Naive thymus-derived CD4-positive, alpha-beta T cell (primary cell): ENCODE measurements around the gene ACOX3. TPM values are rescaled to one million over a fixed set of nuclear protein-coding genes. Genes with fewer than 3 reads are reported as not detected.

ENCODE experiments used
- ATAC-seq: fragments of 150-1000 bp; cut with Tn5 transposase; 2 replicates; pipeline ENCODE4 v1.10.0; 2021; ENCODE audit warnings: mild to moderate bottlenecking, moderate library complexity
- CTCF ChIA-PET: fragments of 350-600 bp; sonication (Branson Sonifier 250); formaldehyde crosslinking; loops from one replicate; lab custom pipeline; 2021; ENCODE audit warnings: antibody characterized with exemption; lab: Charles Lee
- POLR2A ChIA-PET: fragments of 350-600 bp; sonication (Branson Sonifier 250); formaldehyde crosslinking; loops from one replicate; lab custom pipeline; 2021; ENCODE audit warnings: antibody characterized with exemption, inconsistent platforms; lab: Charles Lee
- DNase-seq, 9 donors: peaks; one replicate each; pipeline versions ENCODE4 v3.0.0 to v3.0.0-alpha.2; 2020 to 2022; ENCODE audit warnings: mixed read lengths in 1 of 9
- H3K27ac ChIP-seq: one replicate; pipeline ENCODE4 v1.7.0; 2013; ENCODE audit warnings: mild to moderate bottlenecking, low read depth, low read length, moderate library complexity
- H3K27me3 ChIP-seq, 2 donors: one replicate each; pipeline ENCODE4 v1.7.0; 2013; ENCODE audit warnings: low read length in 2 of 2, mild to moderate bottlenecking in 2 of 2, moderate library complexity in 2 of 2; ENCODE audit not compliant: control insufficient read depth in 2 of 2, insufficient read depth in 2 of 2
- H3K36me3 ChIP-seq, 3 experiments: 1 replicate in 2 of 3; 2 replicates in 1 of 3; pipeline ENCODE4 v1.7.0; 2013; ENCODE audit warnings: low read length in 3 of 3, mild to moderate bottlenecking in 3 of 3, moderate library complexity in 1 of 3; ENCODE audit not compliant: insufficient read depth in 3 of 3, control insufficient read depth in 2 of 3
- H3K4me1 ChIP-seq, 2 donors: one replicate each; pipeline ENCODE4 v1.7.0; 2013; ENCODE audit warnings: low read length in 2 of 2, mild to moderate bottlenecking in 2 of 2, moderate library complexity in 1 of 2; ENCODE audit not compliant: control insufficient read depth in 2 of 2, insufficient read depth in 2 of 2
- H3K4me3 ChIP-seq: 2 replicates; pipeline ENCODE4 v1.7.0; 2013; ENCODE audit warnings: mild to moderate bottlenecking, low read length
- H3K9me3 ChIP-seq, 3 experiments: 1 replicate in 2 of 3; 2 replicates in 1 of 3; pipeline ENCODE4 v1.7.0; 2013; ENCODE audit warnings: low read length in 3 of 3; ENCODE audit not compliant: control insufficient read depth in 2 of 3
- H3K27ac Mint-ChIP-seq, 9 donors: one replicate each; pipeline ENCODE4 v1.8.0; 2020 to 2022; ENCODE audit warnings: mixed read lengths in 9 of 9, mild to moderate bottlenecking in 8 of 9, moderate library complexity in 5 of 9, inconsistent platforms in 2 of 9
- H3K27me3 Mint-ChIP-seq, 5 donors: one replicate each; pipeline ENCODE4 v1.8.0; 2021 to 2022; ENCODE audit warnings: mixed read lengths in 5 of 5, mild to moderate bottlenecking in 1 of 5
- H3K36me3 Mint-ChIP-seq, 5 donors: one replicate each; pipeline ENCODE4 v1.8.0; 2020 to 2022; ENCODE audit warnings: mixed read lengths in 5 of 5, mild to moderate bottlenecking in 3 of 5, inconsistent platforms in 1 of 5
- H3K4me1 Mint-ChIP-seq, 7 donors: one replicate each; pipeline ENCODE4 v1.8.0; 2020 to 2022; ENCODE audit warnings: mixed read lengths in 7 of 7, mild to moderate bottlenecking in 3 of 7, inconsistent platforms in 1 of 7
- H3K4me3 Mint-ChIP-seq, 10 donors: one replicate each; pipeline ENCODE4 v1.8.0; 2020 to 2022; ENCODE audit warnings: mild to moderate bottlenecking in 10 of 10, mixed read lengths in 10 of 10, moderate library complexity in 6 of 10, inconsistent platforms in 2 of 10
- H3K9me3 Mint-ChIP-seq, 11 donors: one replicate each; pipeline ENCODE4 v1.8.0; 2020 to 2022; ENCODE audit warnings: mixed read lengths in 11 of 11, mild to moderate bottlenecking in 4 of 11, inconsistent platforms in 1 of 11, moderate library complexity in 1 of 11
- intact Hi-C, 2 donors: fragments of 100-400 bp; cut with micrococcal nuclease; formaldehyde crosslinking; loops; one replicate each; pipeline ENCODE4 v1.15.1; 2023
- polyA plus RNA-seq, 2 donors: library from polyadenylated mRNA; unstranded; fragments of 300-500 nt; fragmentation: Illumina TruSeq; gene quantifications; one replicate each; pipeline ENCODE4 v1.2.3, GENCODE V29; 2021
- total RNA-seq, 6 experiments: library from RNA in 5 of 6; stranded (reverse) in 5 of 6; gene quantifications; 1 replicate in 5 of 6; 2 replicates in 1 of 6; pipeline ENCODE4 v1.2.3 and lab custom pipeline; 2021 to 2026

The ACOX3 gene
- total and polyA plus RNA-seq, 7 experiments from 2014 or later = 10.9 to 20.5 (median 16.1) TPM

- ChIA-PET CTCF (no interaction called here), POLR2A (no interaction called here)
- ATAC-seq = no peak
- Histone ChIP-seq H3K27me3 (no peaks in the 10 kb centered on the region), H3K4me1 (no peaks in the 10 kb centered on the region), H3K36me3 (peaks cover 0 to 28% (median 0%) of the 10 kb centered on the region in 3 experiments), H3K27ac (no peak overlapping the region), H3K9me3 (no peaks in the 10 kb centered on the region), H3K4me3 (no peak overlapping the region)
- intact Hi-C loops = no loop called here
- Mint-ChIP-seq H3K4me1 (no peaks in the 10 kb centered on the region), H3K27me3 (no peaks in the 10 kb centered on the region), H3K27ac (no peak overlapping the region), H3K36me3 (peaks cover 0 to 35% (median 13%) of the 10 kb centered on the region in 5 donors), H3K4me3 (no peak overlapping the region), H3K9me3 (no peaks in the 10 kb centered on the region)
- no peak for DNase-seq
Observed at GRCh38 chr4:8369426-8370105, 71.0 kb downstream of the ACOX3 start.

GRCh38 chr4:8368998-8369397 is 71.5 kb downstream of the ACOX3 start:
- no peak overlapping the region for H3K27ac Mint-ChIP-seq
- H3K4me1 Mint-ChIP-seq = no peaks in the 10 kb centered on the region
- ATAC-seq (no peak), DNase-seq (no peak)
- H3K27me3 Mint-ChIP-seq = no peaks in the 10 kb centered on the region
- peaks cover 0 to 4% (median 0%) of the 10 kb centered on the region in 11 donors for H3K9me3 Mint-ChIP-seq
- peaks cover 0 to 25% (median 0%) of the 10 kb centered on the region in 3 experiments for H3K36me3 ChIP-seq
- H3K27ac ChIP-seq = no peak overlapping the region
- POLR2A ChIA-PET = no interaction called here
- H3K36me3 Mint-ChIP-seq = peaks cover 0 to 41% (median 18%) of the 10 kb centered on the region in 5 donors
- H3K4me3 Mint-ChIP-seq = no peak overlapping the region
- H3K4me1 ChIP-seq = no peaks in the 10 kb centered on the region
- no peaks in the 10 kb centered on the region for H3K9me3 ChIP-seq
- H3K27me3 ChIP-seq = no peaks in the 10 kb centered on the region
- CTCF ChIA-PET = no interaction called here
- no peak overlapping the region for H3K4me3 ChIP-seq
- intact Hi-C loops = no loop called here

GRCh38 chr4:8368061-8368481 is 72.5 kb downstream of the ACOX3 start:
- intact Hi-C loops = no loop called here
- no peak for DNase-seq
- no peaks in the 10 kb centered on the region for H3K27me3 Mint-ChIP-seq
- no peaks in the 10 kb centered on the region for H3K9me3 ChIP-seq
- no peak overlapping the region for H3K4me3 Mint-ChIP-seq
- POLR2A ChIA-PET = no interaction called here
- CTCF ChIA-PET = interaction anchor here (0.7 kb wide), 1 partner anchor 195 kb away, joined by 4 read pairs; no protein-coding TSS in a partner anchor
- no peaks in the 10 kb centered on the region for H3K27me3 ChIP-seq
- no peaks in the 10 kb centered on the region for H3K4me1 Mint-ChIP-seq
- H3K4me1 ChIP-seq = no peaks in the 10 kb centered on the region
- no peak for ATAC-seq
- no peak overlapping the region for H3K27ac Mint-ChIP-seq
- peaks cover 0 to 18% (median 0%) of the 10 kb centered on the region in 3 experiments for H3K36me3 ChIP-seq
- no peak overlapping the region for H3K27ac ChIP-seq
- peaks cover 0 to 38% (median 25%) of the 10 kb centered on the region in 5 donors for H3K36me3 Mint-ChIP-seq
- H3K9me3 Mint-ChIP-seq = peaks cover 0 to 8% (median 2%) of the 10 kb centered on the region in 11 donors
- H3K4me3 ChIP-seq = no peak overlapping the region

DNA sequence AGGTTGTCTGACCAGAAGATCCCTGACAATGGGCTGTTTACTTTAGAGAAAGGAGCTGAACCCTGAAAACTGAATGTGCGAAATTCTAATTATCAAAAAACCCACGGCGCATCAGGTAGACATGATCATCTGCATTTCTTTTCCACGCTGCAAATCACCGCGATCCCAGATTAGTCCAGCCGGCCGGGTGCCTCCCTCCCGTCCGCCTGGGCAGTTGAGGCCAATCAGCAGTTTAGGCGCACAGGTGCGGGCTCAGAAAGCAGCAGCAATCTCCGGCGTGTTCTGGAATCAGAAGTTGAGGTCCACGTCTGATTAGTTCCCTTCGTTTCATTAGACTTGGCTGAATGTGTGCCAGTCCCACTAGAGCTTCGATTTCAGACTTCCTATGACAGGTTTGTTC is 73.9 kb downstream of the ACOX3 start:
- Mint-ChIP-seq H3K27ac (no peak overlapping the region), H3K9me3 (peaks cover 0 to 18% (median 2%) of the 10 kb centered on the region in 11 donors), H3K4me3 (no peak overlapping the region), H3K27me3 (no peaks in the 10 kb centered on the region), H3K36me3 (peaks cover 0 to 30% (median 25%) of the 10 kb centered on the region in 5 donors), H3K4me1 (no peaks in the 10 kb centered on the region)
- no peaks in the 10 kb centered on the region for H3K4me1 ChIP-seq
- H3K27ac ChIP-seq = no peak overlapping the region
- H3K4me3 ChIP-seq = no peak overlapping the region
- H3K9me3 ChIP-seq = no peaks in the 10 kb centered on the region
- peaks cover 0 to 12% (median 0%) of the 10 kb centered on the region in 3 experiments for H3K36me3 ChIP-seq
- ChIA-PET CTCF (no interaction called here), POLR2A (no interaction called here)
- no peaks in the 10 kb centered on the region for H3K27me3 ChIP-seq
- intact Hi-C loops = no loop called here
- DNase-seq = no peak
- ATAC-seq = no peak

- Mint-ChIP-seq H3K9me3 (peaks cover 0 to 24% (median 5%) of the 10 kb centered on the region in 11 donors), H3K27me3 (no peaks in the 10 kb centered on the region), H3K4me3 (no peak overlapping the region), H3K27ac (no peak overlapping the region), H3K4me1 (no peaks in the 10 kb centered on the region), H3K36me3 (peaks cover 0 to 29% (median 27%) of the 10 kb centered on the region in 5 donors)
- no peaks in the 10 kb centered on the region for H3K27me3 ChIP-seq
- ChIA-PET POLR2A (no interaction called here), CTCF (no interaction called here)
- intact Hi-C loops = no loop called here
- no peak for DNase-seq
- ATAC-seq = no peak
- H3K4me3 ChIP-seq = no peak overlapping the region
- H3K9me3 ChIP-seq = no peaks in the 10 kb centered on the region
- H3K27ac ChIP-seq = no peak overlapping the region
- H3K4me1 ChIP-seq = no peaks in the 10 kb centered on the region
- peaks cover 0 to 12% (median 0%) of the 10 kb centered on the region in 3 experiments for H3K36me3 ChIP-seq
Observed at GRCh38 chr4:8365951-8366350, 74.6 kb downstream of the ACOX3 start.

GRCh38 chr4:8365353-8365752 is 75.2 kb downstream of the ACOX3 start:
- H3K27me3 ChIP-seq = no peaks in the 10 kb centered on the region
- ChIA-PET POLR2A (no interaction called here), CTCF (no interaction called here)
- peaks cover 0 to 29% (median 27%) of the 10 kb centered on the region in 5 donors for H3K36me3 Mint-ChIP-seq
- H3K4me1 ChIP-seq = no peaks in the 10 kb centered on the region
- ATAC-seq (no peak), DNase-seq (no peak)
- no peak overlapping the region for H3K4me3 ChIP-seq
- peaks cover 0 to 28% (median 5%) of the 10 kb centered on the region in 11 donors for H3K9me3 Mint-ChIP-seq
- no peaks in the 10 kb centered on the region for H3K27me3 Mint-ChIP-seq
- H3K27ac Mint-ChIP-seq = no peak overlapping the region
- peaks cover 0 to 12% (median 0%) of the 10 kb centered on the region in 3 experiments for H3K36me3 ChIP-seq
- intact Hi-C loops = no loop called here
- H3K4me1 Mint-ChIP-seq = no peaks in the 10 kb centered on the region
- H3K4me3 Mint-ChIP-seq = no peak overlapping the region
- H3K9me3 ChIP-seq = no peaks in the 10 kb centered on the region
- H3K27ac ChIP-seq = no peak overlapping the region
